Panc1 (cell line): ENCODE data around the gene CACNA1C. TPM values are rescaled to one million over a fixed set of nuclear protein-coding genes. Genes with fewer than 3 reads are reported as not detected.

Experiments used
- ATAC-seq: fragments of 200-7000 bp; cut with Tn5 transposase; 2 replicates; pipeline ENCODE4 v1.9.1; 2020; ENCODE audit warnings: mild to moderate bottlenecking, moderate library complexity
- BruUV-seq: library from RNA; stranded (reverse); fragments of 400-500 nt; replicated peaks from 2 replicates; lab custom pipeline; 2021; lab: Mats Ljungman, UMichigan
- CTCF ChIA-PET: fragments of 300-600 bp; sonication (Branson Sonifier 250); formaldehyde crosslinking; loops from one replicate; lab custom pipeline; 2022; ENCODE audit warnings: antibody characterized with exemption; lab: Charles Lee
- POLR2A ChIA-PET: fragments of 300-600 bp; sonication (Branson Sonifier 250); formaldehyde crosslinking; loops from one replicate; lab custom pipeline; 2022; ENCODE audit warnings: antibody characterized with exemption; lab: Charles Lee
- DNase-seq: peaks from one replicate; pipeline ENCODE4 v3.0.0-alpha.2; 2010; ENCODE audit warnings: low read depth, low spot score
- H3K27ac ChIP-seq: 2 replicates; pipeline ENCODE4 v1.5.1; 2011; ENCODE audit warnings: mild to moderate bottlenecking, low read length, inconsistent platforms
- H3K27me3 ChIP-seq: fragments of 200-500 bp; sonication (Bioruptor generic); 2 replicates; pipeline ENCODE4 v1.6.0; 2014; ENCODE audit warnings: low read length, inconsistent platforms; ENCODE audit not compliant: control insufficient read depth, insufficient read depth
- H3K36me3 ChIP-seq: fragments of 200-500 bp; sonication (Bioruptor generic); 2 replicates; pipeline ENCODE4 v1.5.1; 2014; ENCODE audit warnings: inconsistent platforms, mild to moderate bottlenecking, low read length, moderate library complexity; ENCODE audit not compliant: control insufficient read depth, insufficient read depth
- H3K4me1 ChIP-seq: 2 replicates; pipeline ENCODE4 v1.5.1; 2011; ENCODE audit warnings: inconsistent platforms, mild to moderate bottlenecking, low read length, moderate library complexity; ENCODE audit not compliant: control insufficient read depth, insufficient read depth
- H3K4me3 ChIP-seq, 2 experiments: 2 replicates each; pipeline ENCODE4 v1.5.1; 2011 to 2012; ENCODE audit warnings: low read depth in 2 of 2, low read length in 2 of 2, mild to moderate bottlenecking in 2 of 2, inconsistent platforms in 1 of 2, moderate library complexity in 1 of 2
- H3K9me3 ChIP-seq: fragments of 200-500 bp; sonication (Bioruptor generic); 2 replicates; pipeline ENCODE4 v1.5.1; 2014; ENCODE audit warnings: low read depth, mild to moderate bottlenecking, inconsistent platforms, low read length, moderate library complexity; ENCODE audit not compliant: control insufficient read depth, insufficient read depth
- POLR2AphosphoS5 ChIP-seq: IDR thresholded peaks from 2 replicates; pipeline ENCODE4 v1.6.1; 2012; ENCODE audit warnings: mild to moderate bottlenecking, low read depth, low read length, moderate library complexity
- SIN3A ChIP-seq: IDR thresholded peaks from 2 replicates; pipeline ENCODE4 v1.6.1; 2012; ENCODE audit warnings: low read depth, mild to moderate bottlenecking, low read length, moderate library complexity, borderline replicate concordance; ENCODE audit not compliant: insufficient read depth
- TCF7L2 ChIP-seq: IDR thresholded peaks from 2 replicates; pipeline ENCODE4 v1.6.1; 2011; ENCODE audit warnings: mild to moderate bottlenecking, low read depth, low read length, inconsistent platforms
- in situ Hi-C: cut with HindIII; loops from 2 replicates; pipeline ENCODE4 v1.10.0; 2016; ENCODE audit warnings: low sequenced_read_pairs, low pct_unique_long_range_greater_than_20kb
- intact Hi-C: fragments of 100-400 bp; cut with micrococcal nuclease; formaldehyde crosslinking; loops from one replicate; pipeline ENCODE4 v1.10.0; 2022; ENCODE audit not compliant: unreplicated experiment
- total RNA-seq: library from RNA; stranded (reverse); gene quantifications from one replicate; pipeline ENCODE4 v1.2.1, GENCODE V29; 2021; ENCODE audit not compliant: unreplicated experiment
- TF ChIP-seq, protein P1 (sequence below): fragments of 450-650 bp; IDR thresholded peaks from 2 replicates; pipeline ENCODE4 v1.5.1; 2017; ENCODE audit warnings: mild to moderate bottlenecking
- TF ChIP-seq, protein P2 (sequence below), 2 experiments: IDR thresholded peaks; 2 replicates each; pipeline ENCODE4 v1.6.1; 2011 to 2012; ENCODE audit warnings: low read depth in 2 of 2, control low read depth in 1 of 2, low read length in 1 of 2, mild to moderate bottlenecking in 1 of 2, moderate library complexity in 1 of 2; ENCODE audit not compliant: insufficient read depth in 1 of 2

CACNA1C gene
- total RNA-seq, 1 experiment from 2014 or later: 0.03 TPM

DNA sequence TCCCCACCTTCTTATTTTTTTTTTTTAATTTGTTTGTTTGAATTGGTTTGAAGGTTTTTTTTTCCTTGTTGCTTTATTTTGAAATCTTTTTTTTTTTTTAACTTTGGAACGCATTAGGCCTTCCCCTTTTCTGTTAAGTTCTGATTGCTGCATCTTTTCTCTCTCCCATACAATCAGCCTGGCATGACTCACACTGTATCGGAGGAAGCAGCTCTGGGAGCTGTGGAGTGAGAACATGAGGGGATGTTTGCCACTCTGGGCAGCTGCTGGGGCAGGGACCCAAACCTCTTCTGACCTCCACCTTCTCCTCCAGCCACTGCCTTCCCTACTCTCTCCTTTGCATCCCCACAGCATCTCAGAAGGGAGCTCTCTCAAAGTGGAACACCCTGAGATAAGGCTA lies 581.7 kb downstream of the CACNA1C start:
- H3K9me3 ChIP-seq: no peaks in the 10 kb centered on the region
- POLR2A ChIA-PET: no interaction called here
- H3K4me3 ChIP-seq: no peak overlapping the region
- CTCF ChIA-PET: no interaction called here
- H3K27ac ChIP-seq: no peak overlapping the region
- no TSS peak for BruUV-seq
- ATAC-seq (no peak), DNase-seq (no peak)
- in situ Hi-C loops (no loop called here), intact Hi-C loops (no loop called here)
- no peaks in the 10 kb centered on the region for H3K36me3 ChIP-seq
- no peak for TF ChIP-seq SIN3A
- TF ChIP-seq, protein P1, sequence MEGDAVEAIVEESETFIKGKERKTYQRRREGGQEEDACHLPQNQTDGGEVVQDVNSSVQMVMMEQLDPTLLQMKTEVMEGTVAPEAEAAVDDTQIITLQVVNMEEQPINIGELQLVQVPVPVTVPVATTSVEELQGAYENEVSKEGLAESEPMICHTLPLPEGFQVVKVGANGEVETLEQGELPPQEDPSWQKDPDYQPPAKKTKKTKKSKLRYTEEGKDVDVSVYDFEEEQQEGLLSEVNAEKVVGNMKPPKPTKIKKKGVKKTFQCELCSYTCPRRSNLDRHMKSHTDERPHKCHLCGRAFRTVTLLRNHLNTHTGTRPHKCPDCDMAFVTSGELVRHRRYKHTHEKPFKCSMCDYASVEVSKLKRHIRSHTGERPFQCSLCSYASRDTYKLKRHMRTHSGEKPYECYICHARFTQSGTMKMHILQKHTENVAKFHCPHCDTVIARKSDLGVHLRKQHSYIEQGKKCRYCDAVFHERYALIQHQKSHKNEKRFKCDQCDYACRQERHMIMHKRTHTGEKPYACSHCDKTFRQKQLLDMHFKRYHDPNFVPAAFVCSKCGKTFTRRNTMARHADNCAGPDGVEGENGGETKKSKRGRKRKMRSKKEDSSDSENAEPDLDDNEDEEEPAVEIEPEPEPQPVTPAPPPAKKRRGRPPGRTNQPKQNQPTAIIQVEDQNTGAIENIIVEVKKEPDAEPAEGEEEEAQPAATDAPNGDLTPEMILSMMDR: no peak
- TF ChIP-seq TCF7L2: no peak
- TF ChIP-seq, protein P2, sequence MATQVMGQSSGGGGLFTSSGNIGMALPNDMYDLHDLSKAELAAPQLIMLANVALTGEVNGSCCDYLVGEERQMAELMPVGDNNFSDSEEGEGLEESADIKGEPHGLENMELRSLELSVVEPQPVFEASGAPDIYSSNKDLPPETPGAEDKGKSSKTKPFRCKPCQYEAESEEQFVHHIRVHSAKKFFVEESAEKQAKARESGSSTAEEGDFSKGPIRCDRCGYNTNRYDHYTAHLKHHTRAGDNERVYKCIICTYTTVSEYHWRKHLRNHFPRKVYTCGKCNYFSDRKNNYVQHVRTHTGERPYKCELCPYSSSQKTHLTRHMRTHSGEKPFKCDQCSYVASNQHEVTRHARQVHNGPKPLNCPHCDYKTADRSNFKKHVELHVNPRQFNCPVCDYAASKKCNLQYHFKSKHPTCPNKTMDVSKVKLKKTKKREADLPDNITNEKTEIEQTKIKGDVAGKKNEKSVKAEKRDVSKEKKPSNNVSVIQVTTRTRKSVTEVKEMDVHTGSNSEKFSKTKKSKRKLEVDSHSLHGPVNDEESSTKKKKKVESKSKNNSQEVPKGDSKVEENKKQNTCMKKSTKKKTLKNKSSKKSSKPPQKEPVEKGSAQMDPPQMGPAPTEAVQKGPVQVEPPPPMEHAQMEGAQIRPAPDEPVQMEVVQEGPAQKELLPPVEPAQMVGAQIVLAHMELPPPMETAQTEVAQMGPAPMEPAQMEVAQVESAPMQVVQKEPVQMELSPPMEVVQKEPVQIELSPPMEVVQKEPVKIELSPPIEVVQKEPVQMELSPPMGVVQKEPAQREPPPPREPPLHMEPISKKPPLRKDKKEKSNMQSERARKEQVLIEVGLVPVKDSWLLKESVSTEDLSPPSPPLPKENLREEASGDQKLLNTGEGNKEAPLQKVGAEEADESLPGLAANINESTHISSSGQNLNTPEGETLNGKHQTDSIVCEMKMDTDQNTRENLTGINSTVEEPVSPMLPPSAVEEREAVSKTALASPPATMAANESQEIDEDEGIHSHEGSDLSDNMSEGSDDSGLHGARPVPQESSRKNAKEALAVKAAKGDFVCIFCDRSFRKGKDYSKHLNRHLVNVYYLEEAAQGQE (IDR thresholded peaks at IDR 0.05; ENCODE audit: insufficient read depth in 1 of 2, low read depth in 2 of 2, low read length in 1 of 2): no peak
- no peak for TF ChIP-seq POLR2AphosphoS5
- H3K4me1 ChIP-seq: no peaks in the 10 kb centered on the region
- no peaks in the 10 kb centered on the region for H3K27me3 ChIP-seq

DNA sequence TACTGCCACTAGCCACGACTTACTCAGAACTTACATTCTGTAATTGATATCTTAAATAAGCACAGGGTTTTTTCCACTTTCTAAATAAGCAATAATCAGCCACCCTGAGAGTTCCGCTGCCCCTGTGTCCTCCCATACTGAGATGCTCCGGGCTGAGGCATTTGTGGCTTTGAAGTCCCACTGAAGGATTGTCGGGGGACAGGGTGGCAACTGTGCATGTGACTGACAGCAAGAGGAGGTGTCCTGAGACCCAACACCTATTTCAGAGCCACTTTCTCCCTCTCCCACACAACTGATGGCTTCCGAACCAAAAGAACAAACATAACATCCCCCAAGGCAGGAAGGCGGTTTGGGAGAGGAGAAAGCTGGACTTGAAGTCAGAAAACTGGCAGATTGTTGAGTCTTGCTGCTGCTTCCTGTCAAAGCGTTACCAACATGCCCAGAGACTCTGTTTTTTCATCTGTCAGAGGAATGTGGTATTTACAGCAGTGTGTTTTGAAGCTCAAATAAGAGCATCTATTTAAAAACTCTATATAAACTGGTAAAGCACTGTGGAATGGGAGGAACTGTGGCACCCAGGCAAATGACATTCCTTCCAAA lies 584.1 kb downstream of the CACNA1C start:
- ChIA-PET POLR2A (no interaction called here), CTCF (no interaction called here)
- no TSS peak for BruUV-seq
- Histone ChIP-seq H3K9me3 (no peaks in the 10 kb centered on the region), H3K4me3 (no peak overlapping the region), H3K27ac (no peak overlapping the region), H3K27me3 (no peaks in the 10 kb centered on the region), H3K36me3 (no peaks in the 10 kb centered on the region), H3K4me1 (no peaks in the 10 kb centered on the region)
- TF ChIP-seq POLR2AphosphoS5 (no peak), TCF7L2 (no peak), SIN3A (no peak)
- TF ChIP-seq, protein P2 (IDR thresholded peaks at IDR 0.05; ENCODE audit: insufficient read depth in 1 of 2, low read depth in 2 of 2, low read length in 1 of 2): no peak
- TF ChIP-seq, protein P1: no peak
- intact Hi-C loops: no loop called here
- ATAC-seq (no peak), DNase-seq (no peak)
- in situ Hi-C loops: no loop called here
